Measurements from ENCODE around the gene ORM2.

ORM2 gene

DNA sequence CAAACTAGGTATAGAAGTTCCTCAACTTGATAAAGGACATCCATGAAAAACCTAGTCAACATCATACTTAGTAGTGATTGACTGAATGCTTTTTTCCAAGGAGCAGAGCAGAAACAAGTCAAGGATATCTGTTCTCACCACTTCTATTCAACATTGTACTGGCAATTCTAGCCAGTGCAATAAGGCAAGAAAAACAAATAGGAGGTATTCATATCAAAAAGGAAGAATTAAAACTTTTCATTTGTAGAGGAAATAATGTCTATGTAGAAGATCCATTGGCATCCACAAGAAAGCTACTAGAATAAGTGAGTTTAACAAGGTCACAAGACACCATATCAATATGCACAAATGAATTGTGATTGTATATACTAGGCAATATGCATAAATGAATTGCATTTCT is 35.0 kb upstream of the ORM2 start:
- DNase-seq (ENCODE audit: low read depth): no peak

- no peak for DNase-seq (ENCODE audit: low read depth)
Measured at GRCh38 chr9:114296338-114296737, 33.3 kb upstream of the ORM2 start.

DNA sequence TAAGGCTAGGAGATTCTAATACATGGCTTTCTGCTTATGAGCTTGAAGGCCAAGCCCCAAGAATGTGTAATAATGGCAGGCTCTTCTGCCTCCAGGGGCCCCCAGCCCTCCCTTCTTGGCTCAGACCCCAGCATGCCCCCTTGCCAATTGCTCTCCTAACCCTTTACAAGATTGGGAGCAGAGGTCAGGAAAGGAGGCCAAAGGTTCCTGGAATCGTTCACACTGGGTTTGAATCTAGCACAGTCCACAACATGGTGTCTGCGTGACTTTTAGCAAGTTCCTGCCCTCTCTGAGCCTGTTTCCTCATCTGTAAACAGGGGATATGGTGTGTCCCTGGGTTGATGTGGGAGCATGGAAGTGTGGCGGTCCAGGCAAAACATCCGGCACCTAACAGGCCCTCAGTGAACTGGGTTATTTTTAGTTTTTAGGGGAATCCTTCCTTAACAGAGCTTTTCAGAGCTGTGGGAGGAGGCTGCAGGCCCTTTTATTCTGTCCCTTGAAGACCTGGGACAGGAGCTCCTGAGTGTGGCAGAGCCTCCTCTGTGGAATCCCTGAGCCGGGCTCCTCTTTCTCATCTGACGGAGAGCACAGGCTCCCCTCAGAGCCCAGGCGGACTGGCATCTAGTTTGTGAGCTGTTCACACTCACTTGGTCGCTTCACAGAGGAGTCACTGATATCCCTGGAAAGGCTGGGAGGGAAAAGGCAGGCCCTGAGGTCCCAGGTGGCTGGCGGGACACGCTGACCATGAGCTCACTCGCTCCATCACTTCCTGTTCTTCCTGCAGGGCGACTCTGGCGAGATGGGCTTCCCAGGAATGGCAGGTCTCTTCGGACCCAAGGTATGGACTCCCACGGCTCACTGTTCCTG is 30.1 kb upstream of the ORM2 start:
- DNase-seq (ENCODE audit: low read depth): no peak

GRCh38 chr9:114300153-114300845 is 29.4 kb upstream of the ORM2 start:
- DNase-seq (ENCODE audit: low read depth): no peak

DNA sequence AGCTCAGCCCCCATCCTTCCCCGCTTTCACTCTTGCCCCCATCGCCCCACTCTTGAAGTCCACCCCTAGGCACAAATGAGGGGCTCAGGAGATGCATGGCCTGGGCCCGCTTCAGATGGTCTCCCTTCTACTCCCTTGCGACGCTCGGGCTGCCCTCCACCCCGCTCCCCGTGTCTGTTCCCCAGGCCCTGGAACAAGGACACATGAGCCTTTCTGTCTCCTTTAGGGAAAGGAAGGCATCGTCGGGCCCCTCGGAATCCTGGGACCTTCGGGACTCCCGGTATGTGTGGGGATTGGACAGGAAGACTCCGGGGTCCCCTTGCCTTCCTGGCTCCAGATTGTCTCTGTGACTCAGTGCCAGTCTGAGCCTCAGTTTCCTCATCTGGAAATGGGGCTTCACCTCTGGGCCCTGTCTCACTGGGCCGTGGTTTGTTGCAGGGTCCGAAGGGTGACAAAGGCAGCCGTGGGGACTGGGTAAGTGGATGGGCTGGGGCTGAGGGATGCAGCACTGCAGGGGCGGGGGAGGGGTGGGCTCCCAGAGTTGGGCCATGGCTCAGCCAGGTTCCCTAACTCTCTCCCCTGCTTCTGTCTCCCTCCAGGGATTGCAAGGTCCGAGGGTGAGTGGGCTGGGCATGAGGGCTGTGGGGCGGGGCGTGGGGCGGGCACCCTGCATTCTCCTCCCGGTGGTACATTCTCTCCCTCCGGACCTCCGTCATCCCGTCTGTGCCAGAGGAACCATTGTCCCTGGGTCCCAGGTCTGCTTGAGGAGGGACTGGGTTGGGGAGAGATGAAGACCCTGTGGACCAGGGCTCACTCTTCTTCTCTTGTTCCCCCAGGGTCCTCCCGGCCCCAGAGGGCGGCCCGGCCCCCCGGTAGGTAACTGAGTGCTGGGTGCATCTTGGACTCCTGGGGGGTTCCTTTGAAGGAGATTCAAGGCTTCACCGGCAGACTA is 28.5 kb upstream of the ORM2 start:
- no peak for DNase-seq (ENCODE audit: low read depth)

DNA sequence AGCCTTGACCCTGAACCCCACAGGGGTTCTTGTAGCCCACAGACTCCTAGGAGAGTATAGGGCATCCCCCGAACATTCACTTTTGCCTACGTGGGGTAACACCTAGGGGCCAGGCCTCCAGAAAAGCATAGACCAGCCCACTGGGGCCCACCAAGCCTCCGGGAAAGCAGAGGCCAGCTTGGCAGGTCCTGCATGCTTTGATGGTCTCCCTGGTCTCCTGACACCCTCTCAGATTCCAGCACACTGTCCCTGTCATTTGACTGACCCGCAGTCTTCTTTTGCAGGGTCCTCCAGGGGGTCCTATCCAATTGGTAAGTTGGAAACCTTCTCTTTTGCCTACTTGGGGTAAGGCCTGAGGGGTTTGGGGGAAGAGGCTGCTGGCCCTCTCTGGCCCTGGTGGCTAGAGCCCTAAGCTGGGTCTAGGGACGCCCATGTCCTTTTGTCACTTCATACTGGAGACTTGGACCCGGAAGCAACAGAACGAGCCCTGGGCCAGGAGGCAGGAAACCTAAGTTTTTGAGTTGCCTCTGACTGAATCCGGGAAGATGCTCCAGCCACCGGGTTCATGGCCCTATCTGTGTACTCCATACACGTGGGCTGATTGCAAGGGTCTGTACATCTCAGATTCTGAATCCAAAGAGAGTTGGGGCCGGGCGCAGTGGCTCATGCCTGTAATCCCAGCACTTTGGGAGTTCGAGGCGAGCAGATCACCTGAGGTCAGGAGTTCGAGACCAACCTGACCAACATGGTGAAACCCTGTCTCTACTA is 27.7 kb upstream of the ORM2 start:
- no peak for DNase-seq (ENCODE audit: low read depth)

DNA sequence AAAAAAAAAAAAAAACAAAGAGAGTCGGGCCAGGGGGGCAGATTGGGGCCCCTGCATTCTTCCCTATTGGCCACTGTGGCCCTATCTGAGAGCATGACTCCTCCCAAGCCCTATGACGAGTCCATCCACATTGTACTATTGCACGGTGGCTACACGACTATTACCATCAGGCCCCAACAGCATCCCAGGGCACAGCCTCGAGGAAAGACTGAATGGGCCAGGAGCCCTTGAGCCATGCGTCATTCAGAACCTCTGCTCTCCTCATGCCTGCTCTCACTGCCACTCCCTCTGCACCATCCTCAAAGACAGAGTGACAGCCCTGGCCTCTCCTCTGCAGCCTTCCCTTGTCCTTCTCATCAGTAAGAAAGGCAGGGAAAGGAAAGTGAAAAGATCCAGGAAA is 26.9 kb upstream of the ORM2 start:
- no peak for DNase-seq (ENCODE audit: low read depth)

DNA sequence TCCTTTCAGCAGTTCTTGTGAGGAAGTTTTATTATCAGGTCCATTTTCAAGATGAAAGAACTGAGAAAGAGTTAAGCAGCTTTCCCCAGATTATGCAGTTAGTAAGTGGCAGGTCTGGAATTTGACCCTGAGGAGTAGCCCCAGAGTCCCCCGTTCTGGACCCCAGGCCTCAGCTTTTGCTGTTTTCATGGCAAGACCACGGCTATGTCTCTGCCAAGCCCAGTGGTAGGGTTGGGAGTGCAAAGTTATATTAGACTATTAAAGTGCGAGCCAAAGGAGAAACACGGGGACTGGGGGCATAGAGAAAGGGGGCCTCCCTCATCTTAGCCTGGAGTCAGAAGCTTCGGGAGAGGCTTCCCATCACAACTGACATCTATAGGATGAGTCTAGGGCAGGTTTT is 26.1 kb upstream of the ORM2 start:
- no peak for DNase-seq (ENCODE audit: low read depth)

DNA sequence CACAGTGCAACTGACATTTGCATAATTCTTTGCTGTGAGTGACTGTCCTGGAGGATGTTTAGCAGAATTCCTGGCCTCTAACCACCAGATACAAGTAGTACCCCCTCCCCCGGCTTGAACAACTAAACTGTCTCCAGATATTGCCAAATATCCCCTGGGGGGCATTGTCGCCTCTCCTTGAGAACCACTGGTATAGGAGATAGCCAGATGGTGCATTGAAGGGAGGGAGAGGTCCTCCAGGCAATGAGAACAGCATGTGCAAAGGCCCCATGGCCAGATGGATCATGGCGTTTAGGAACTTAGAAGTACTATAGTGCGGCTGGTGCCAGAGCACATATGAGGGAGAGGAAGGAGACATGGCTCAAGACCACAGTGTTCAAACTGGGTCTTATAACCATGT is 25.7 kb upstream of the ORM2 start:
- no peak for DNase-seq (ENCODE audit: low read depth)

DNA sequence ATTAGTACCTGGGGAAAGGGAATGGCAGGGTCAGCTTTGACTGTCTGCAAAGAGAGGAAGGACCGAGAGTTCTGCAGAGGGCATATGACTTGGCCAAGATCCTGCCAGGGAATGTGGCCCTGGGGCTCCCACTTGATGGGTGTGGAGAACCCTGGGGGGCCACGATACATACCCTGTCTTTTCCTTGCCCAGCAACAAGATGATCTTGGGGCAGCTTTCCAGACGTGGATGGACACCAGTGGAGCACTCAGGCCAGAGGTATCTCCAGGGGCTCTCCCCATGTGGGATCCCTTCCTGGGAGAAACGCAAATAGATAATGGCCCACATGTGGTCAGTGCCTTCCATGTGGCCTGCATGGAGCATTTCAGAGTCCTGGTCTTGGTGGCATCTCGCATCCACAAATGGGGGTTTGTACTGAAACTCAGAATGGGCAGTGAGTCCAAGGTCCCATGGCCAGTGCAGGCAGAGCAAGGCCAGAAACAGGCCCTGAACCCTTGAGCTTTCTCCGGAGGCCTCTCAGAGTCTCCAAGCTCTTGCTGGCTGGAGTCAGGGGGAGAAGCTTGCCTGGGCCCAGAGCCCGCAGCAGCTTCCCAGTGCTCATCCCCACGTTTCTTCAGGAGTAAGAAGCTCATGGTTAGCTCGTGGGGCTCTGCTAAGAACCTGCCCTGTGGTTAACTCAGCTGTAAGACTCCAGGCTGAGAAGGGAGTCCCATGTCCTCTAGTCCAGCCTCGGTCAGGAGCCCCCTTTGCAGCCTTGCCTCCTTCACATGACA is 25.1 kb upstream of the ORM2 start:
- no peak for DNase-seq (ENCODE audit: low read depth)

DNA sequence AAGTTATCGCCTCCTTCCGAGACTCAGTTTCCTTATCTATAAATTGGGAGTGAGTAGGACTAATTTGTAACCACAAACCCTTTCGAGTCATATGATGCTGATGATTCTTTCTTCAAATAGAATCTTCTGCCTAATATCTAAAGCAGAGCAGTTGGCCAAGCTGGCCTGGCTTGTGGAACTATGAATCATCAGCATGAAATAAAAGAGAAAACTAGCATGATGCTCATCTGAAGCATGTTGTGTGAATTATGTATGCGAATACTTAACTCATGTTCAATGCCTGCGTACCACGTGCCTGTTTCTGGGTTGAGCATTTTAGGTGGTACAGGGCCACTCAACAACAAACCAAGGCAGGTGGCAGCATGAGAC is 21.8 kb upstream of the ORM2 start:
- DNase-seq (ENCODE audit: low read depth): no peak

DNA sequence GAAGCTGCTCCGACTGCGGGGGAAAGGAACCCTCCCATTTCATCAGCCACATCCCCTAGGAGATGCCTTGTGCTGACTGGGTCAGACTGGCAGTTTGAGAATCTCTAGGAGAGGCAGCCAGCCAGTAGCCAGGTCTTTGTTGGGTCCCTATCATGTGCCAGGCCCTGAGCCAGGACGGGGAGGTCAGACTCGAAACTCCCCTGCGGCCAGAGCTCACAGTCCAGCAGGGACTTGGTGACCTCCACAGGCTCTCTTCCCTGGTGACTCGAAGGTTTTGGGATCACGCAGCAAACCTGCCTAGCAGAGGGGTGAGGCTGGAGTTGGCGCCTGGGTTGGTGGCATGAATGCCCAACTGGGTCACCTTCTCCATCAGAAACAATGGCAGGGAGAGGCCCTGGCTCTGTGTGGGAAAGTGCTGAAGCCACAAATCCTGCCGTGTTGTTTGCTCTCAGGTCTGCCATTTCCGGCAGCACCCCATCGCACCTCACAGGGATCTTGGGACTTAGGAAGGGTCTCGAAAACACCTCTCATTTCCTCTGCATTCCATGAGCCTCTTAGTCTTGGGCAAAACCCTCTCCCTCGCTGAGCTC is 21.2 kb upstream of the ORM2 start:
- no peak for DNase-seq (ENCODE audit: low read depth)

- no peak for DNase-seq (ENCODE audit: low read depth)
Measured at GRCh38 chr9:114309096-114309495, 20.6 kb upstream of the ORM2 start.

- no peak for DNase-seq (ENCODE audit: low read depth)
Measured at GRCh38 chr9:114310471-114311450, 18.9 kb upstream of the ORM2 start.

DNA sequence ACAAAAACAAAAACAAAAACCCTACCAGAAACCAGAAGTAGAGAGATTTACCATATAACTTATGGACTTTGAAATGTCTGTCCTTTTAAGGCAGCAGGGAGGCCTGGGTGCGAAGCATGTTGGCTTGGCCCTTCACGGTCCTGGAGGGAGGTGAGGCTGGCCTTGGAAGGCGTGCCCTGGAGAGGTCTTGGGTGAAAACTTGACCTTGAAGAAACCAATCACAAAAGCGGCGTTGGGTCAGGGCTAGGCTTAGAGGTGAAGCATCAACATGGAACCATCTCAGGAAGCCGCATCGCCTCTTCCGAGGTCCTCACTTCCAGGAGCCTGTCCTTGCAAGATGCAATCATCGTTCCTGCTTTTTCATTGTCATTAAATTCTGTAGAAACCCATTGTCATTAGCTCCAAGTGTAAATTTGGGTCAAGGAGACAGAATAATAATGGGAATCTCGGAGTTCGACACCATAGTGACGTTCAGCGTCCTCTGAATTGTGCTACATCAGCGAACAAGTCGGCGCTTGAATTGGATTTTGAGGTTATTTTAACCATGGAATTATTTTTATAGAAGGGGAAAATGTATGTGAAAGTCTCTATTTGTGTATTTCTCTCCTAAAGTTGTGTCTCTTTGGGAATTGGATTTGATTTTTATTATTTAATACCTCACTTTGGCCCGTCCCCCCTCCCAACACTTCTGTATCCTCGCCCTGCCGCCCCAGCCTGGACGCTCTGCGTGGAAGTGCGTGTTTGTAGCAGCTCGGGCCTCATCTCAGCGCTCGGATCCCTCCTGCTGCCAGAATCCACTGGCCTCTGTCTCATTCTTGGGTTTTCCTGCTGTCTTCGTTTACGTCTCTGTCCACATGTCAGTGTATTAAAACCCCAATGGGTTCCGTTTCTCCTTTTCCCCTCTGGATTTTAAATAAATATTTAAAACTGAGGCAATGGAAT is 17.8 kb upstream of the ORM2 start:
- DNase-seq (ENCODE audit: low read depth): no peak

DNA sequence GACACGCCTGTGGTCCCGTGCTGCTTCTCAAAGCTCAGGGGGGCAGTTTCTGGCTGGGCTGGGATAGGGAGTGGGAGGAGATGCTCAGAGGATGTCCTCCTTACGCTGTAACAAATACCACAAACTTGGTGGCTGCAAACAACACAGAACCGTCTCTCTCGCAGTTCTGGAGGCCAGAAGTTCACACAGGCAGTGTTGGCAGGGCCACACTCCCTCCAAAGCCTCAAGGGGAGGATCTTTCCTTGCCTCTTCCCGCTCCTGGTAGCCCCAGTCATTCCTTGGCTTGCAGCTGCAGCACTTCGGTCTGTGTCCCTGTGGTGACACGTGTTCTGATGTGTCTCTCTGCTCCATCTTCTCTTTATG is 17.2 kb upstream of the ORM2 start:
- no peak for DNase-seq (ENCODE audit: low read depth)

DNA sequence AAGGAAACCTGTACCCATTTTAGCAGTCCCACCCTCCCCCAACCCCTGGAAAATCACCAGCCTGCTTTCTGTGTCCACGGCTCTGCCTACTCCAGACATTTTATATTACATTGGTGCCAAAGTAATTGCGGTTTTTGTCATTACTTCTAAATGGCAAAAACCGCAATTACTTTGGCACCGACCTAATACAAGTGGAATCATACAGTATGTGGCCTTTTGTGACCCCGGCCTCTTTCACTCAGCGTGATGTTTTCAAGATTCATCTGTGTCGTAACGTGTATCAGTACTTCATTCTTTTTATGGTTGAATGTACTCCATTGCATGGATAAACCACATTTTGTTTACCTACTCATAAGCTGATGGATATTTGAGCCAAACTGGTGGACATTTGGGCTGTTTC is 16.5 kb upstream of the ORM2 start:
- no peak for DNase-seq (ENCODE audit: low read depth)

DNA sequence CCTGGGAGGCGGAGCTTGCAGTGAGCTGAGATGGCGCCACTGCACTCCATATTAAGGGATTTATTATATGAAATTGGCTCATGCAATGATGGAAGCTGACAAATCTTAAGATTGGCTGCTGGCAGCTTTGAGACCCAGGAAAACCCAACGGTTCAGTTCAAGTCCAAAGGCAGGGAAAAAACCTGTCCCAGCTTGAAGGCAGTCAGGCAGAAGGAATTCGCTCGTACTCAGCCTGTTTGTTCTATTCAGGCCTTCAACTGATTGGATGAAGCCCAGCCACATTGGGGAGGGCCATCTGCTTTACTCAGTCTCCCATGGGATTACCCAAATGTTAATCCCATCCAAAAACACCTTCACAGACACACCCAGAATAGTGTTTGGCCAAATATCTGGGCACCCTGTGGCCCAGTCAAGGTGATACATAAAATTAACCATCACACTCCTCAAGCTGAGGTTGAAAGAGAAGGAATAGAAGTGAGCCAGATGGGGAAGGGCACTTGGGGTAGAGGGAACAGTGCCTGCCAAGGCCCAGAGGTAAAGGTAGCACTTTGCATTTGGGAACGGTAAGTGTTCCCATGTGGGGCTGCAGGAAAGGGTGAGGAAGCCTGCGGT is 15.3 kb upstream of the ORM2 start:
- DNase-seq (ENCODE audit: low read depth): no peak
